DMS 273 treated with DMSO at 0.1 percent for 48 hours (cell line): Measurements from ENCODE around the gene LRRC9.
"Not testable (repeated sequence)": the region's sequence is repeated elsewhere in the genome, so short reads cannot be mapped to it uniquely, and the experiment has no call there.

Source experiments
- DNase-seq: peaks from one replicate; lab custom pipeline; 2025; lab: John Stamatoyannopoulos, UW

LRRC9 gene

GRCh38 chr14:59919570-59920377 is at the start of gene LRRC9:
Gene LRRC9, plus strand, starts transcription at chr14:59920144.
- DNase-seq = peak; percentile 85

DNA sequence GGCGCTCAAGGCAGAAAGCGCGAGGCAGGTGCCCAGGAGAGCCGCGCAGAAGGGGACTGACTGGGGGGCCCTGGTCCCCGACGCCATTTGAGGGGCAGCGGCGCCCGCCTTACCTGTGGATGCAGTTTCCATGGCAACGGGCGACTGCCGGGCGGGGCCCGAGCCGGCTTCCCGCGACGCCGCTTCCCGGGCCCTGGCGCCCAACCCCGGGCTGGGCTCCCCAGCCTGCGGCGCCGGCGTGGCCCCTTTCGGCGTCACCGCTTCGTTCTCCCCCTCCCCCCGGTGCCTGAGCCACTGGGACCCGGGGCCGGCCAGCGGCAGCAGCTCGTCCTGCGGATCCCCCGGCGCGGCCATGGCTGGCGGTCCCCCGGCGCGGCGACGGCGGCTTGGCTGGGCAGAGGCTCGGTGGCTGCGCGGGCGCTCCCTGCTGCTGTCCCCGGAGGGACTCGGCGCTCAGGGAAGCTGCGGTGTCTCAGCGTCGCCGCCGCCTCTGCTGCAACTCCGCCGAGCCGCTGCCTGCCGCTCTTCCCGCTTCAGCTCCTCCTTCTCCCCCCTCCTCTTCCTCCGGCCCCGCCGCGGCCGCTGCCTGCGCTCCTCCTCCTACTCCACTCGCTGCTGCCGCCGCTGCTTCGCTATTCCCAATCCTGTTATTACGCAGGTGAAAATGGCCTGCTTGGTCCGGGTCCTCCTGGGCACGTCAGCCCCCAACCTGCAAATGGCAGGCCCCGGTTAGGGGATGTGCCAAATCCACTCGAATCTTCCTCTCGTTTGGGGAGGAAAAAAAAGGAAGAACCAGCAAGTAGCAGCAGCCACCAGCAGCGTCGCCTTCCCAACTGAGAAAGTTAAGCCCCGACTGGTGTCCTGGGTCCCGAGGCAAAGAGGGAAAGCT is 49.4 kb upstream of the LRRC9 start, which contains the start of gene RTN1:
Gene RTN1, minus strand, starts transcription at position 500 of the 889 bp plus-strand sequence. Its CDS starts 146 bp downstream, at position 354.
- peak; percentile 67 for DNase-seq

GRCh38 chr14:59871166-59871495 is 48.8 kb upstream of the LRRC9 start:
- no peak for DNase-seq

DNA sequence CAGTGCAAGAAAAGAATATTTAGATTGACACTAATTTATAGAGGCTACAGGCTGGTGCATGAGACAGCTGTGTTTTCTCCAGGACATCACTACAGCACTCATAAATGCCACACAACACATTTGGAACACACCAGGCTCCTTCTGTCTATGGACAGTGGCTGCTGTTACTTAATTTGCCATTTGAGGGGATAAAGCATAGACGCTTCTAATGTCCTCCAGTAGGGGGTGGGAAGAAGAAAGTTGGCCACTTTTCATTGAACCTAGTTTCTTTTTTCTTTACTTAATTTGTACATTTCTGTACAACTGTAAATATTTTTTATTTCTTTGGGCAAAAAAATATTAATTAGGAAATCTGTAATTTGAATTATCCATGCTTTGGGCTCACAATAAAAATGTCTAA is 37.0 kb upstream of the LRRC9 start:
- no peak for DNase-seq

DNA sequence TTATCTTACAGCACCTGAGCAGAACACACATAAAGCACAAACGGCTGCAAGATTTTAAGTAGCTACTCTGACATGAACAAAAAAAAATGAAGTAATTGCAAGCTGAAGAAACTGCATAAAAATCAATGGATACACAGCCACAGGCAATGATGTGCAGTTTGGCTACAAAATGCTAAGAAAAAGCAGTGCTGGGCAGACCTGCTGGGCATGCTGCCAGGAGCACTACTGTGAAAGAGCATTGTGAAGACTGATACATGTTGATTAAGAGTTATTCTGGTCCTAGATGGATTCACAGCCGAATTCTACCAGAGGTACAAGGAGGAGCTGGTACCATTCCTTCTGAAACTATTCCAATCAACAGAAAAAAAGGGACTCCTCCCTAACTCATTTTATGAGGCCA is 29.3 kb upstream of the LRRC9 start:
- no peak for DNase-seq

GRCh38 chr14:59895721-59896120 is 24.2 kb upstream of the LRRC9 start:
- DNase-seq = no peak

DNA sequence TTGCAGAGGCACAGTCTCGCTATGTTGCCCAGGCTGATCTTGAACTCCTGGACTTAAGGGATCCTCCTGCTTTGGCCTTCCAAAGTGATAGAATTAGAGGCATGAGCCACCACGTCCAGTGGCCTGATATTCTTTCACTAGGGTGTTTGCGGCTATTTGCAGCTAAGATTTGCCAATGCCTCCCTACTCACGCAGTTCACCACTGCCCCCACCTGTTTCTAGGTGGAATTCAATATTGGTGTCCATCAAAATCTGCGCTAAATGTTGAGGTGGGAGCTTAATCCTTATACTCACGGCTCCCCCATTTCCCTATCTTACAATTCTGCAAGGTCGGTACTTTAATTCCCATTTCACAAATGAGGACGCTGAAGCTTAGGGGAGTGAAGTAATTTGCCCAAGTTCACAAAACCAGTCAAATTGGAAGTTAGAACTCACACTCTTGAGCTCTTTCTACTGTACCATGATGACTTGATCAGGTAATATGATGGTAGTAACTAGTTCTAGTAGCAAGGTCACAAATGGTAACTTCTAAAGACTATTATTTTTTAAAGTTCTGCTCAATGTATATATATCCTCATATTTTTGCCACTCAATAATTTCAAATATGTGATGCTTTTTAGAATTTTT is 22.1 kb upstream of the LRRC9 start:
- DNase-seq = no peak

DNA sequence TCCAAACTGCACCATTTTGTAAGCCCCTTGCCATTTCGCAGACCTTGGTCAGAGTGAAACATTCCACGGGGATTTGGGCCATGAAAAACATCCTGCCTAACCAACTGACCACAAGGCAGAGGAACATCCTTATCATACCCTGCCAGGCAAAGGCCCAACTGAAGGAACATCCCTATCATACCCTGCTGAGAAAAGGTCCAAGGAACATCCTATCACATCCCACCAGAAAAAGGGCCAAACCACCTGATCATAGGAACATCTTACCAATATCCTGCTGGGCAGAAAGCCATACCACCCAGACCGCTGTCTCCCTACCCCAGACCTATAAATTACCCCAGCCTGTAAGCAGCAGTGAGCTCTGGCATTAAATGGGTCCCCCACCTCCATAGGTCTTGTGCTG is 19.4 kb upstream of the LRRC9 start:
- DNase-seq = no peak

DNA sequence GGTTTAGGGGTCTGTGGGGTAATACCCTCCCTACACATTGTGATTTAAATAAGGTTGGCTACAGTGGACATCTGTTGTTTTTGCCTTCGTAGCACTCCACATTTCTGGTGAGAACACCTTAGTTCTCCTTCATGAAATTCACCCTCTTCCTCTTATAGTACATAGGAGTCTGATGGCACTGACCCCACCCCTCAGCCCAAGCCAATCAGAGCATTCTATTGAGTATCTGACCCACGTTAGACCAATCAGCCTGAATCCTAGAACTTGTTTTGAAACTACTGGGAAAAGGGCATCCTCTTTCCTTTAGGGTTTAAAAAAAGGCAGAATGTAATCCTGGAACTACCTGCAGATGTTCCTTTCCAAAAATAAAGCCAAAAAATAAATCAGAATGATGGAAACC is 15.8 kb upstream of the LRRC9 start:
- DNase-seq = no peak

GRCh38 chr14:59905188-59905587 is 14.8 kb upstream of the LRRC9 start:
- DNase-seq = no peak

- no peak for DNase-seq
These were observed 7.5 kb upstream of the LRRC9 start for GRCh38 chr14:59912443-59912842.

DNA sequence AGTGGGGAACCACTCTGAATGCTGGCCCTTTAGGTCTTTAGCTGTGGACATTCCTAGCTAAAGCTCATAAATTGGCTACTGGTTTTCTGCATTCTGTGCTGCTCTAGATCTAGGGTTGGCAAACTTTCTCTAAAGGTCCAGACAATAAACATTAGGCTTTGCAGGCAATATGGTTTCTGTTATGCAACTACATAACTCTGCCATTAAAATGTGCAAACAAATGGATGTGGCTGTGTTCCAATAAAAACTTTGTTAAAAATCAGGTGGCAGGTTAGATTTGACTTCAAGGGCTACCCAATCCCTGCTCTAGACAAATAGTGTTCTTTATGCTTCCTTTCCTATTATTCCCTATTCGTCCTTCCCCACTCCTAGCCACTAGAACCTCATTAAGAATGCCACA is 6.8 kb upstream of the LRRC9 start:
- DNase-seq = no peak

GRCh38 chr14:59918824-59919569 is 947 bp upstream of the LRRC9 start:
- peak; percentile 39 for DNase-seq

DNA sequence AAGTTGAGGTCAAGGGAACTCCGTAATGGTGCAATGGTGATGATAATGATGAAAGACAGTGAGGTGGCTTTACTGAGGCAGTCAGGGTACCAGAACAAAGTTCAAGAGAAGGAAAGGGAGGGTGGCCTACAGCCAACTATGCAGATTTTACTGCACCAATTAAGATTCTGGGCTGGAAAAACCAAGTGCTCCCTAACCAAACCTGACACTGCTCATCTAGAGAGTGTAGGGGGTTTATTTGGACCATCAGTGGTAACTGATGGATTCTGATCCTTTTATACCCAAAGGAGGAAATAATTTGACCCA is 387 bp downstream of the LRRC9 start:
- no peak for DNase-seq

DNA sequence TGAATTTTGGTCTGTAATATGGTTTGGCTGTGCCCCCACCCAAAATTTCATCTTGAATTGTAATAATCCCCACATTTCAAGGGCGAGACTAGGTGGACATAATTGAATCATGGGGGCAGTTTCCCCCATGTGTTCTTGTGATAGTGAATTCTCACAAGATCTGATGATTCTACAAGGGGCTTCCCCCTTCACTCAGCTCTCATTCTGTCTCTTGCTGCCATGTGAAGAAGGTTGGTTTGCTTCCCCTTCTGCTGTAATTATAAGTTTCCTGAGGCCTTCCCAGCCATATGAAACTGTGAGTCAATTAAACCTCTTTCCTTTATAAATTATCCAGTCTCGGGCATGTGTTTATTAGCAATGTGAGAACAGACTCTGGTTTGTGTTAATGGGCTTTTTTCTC is 5.9 kb downstream of the LRRC9 start:
- DNase-seq = no peak

GRCh38 chr14:59926534-59926933 is 6.6 kb downstream of the LRRC9 start:
- no peak for DNase-seq

GRCh38 chr14:59931237-59931636 is 11.3 kb downstream of the LRRC9 start:
- DNase-seq = no peak

- no peak for DNase-seq
These were observed 16.2 kb downstream of the LRRC9 start for GRCh38 chr14:59936145-59936544.

DNA sequence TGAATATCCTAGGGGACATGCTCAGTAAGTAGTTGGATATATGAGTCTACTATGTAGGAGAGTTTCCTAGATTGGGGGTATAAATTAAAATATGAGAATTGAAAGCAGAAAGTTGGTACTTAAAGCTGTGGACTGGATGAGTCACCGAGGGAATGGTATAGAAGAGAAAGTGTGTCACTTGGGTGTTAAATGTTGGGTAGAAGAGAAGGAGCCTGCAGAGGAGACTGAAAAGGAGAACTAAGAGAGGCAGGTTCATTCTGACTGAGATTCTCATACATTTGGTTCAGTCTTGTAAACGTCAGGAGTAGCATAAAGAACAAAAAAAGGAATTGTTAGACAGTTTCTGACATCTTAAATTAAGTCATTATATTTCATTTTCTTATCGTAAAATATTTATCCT is 19.9 kb downstream of the LRRC9 start:
- DNase-seq = no peak

GRCh38 chr14:59942296-59942862 is 22.4 kb downstream of the LRRC9 start:
- DNase-seq = not testable (repeated sequence)

DNA sequence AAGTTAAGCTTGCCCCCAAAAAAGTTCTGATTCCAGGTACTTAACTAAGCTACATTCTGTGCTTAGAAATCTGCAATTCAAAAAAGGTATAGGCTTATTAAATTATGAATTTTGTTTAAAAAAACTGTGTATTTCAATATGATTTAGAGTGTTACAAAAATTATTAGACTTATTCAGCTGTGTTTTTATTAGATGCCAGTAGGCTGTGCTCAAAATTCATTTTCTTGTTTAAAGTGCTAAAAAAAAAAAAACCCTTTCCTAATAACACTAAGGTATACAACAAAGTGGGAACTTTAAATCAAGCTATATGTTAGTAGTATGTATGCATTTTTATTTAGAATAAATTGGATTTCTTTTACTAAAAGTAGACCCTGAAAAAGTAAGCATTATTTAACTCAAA is 25.0 kb downstream of the LRRC9 start:
- no peak for DNase-seq

DNA sequence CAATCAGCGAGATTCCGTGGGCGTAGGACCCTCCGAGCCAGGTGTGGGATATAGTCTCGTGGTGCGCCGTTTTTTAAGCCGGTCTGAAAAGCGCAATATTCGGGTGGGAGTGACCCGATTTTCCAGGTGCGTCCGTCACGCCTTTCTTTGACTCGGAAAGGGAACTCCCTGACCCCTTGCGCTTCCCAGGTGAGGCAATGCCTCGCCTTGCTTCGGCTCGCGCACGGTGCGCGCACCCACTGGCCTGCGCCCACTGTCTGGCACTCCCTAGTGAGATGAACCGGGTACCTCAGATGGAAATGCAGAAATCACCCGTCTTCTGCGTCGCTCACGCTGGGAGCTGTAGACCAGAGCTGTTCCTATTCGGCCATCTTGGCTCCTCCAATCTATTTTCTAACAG is 32.2 kb downstream of the LRRC9 start:
- DNase-seq = not testable (repeated sequence)
